ENCODE data around the gene HYKK. TPM values are rescaled to one million over a fixed set of nuclear protein-coding genes. Genes with fewer than 3 reads are reported as not detected.

The HYKK gene
- total RNA-seq, 3 donors from 2014 or later (not counting 1 experiment from before 2014, with no cell fraction given) = 0.32 TPM; not detected in 2

GRCh38 chr15:78561490-78561889 lies 54.1 kb downstream of the HYKK start:
- ATAC-seq = no peak

GRCh38 chr15:78563092-78563491 lies 55.7 kb downstream of the HYKK start:
- Mint-ChIP-seq H3K4me1 (peaks cover 22 to 23% of the 10 kb centered on the region in 2 donors), H3K27ac (no peak overlapping the region), H3K27me3 (ENCODE audit: low read depth in 2 of 2) (peaks cover 16 to 19% of the 10 kb centered on the region in 2 donors), H3K9me3 (no peaks in the 10 kb centered on the region), H3K4me3 (peak overlapping the region; percentile 21), H3K36me3 (no peaks in the 10 kb centered on the region)
- H3K4me3 ChIP-seq (ENCODE audit: low read length) = no peak overlapping the region
- peaks cover 5% of the 10 kb centered on the region for H3K27me3 ChIP-seq (ENCODE audit: control insufficient read depth, insufficient read depth, low read length)
- no peak for DNase-seq
- intact Hi-C loops (cut with micrococcal nuclease) = no loop called here
- no peak overlapping the region for H3K27ac ChIP-seq (ENCODE audit: low read length)
- no peaks in the 10 kb centered on the region for H3K9me3 ChIP-seq (ENCODE audit: control insufficient read depth, insufficient read depth, low read length)
- ATAC-seq = no peak
- no peaks in the 10 kb centered on the region for H3K36me3 ChIP-seq (ENCODE audit: control insufficient read depth, insufficient read depth, low read length)
- 94% methylated on average over 1 of the region's 2 CpGs for WGBS (ENCODE audit: insufficient coverage)
- H3K4me1 ChIP-seq (ENCODE audit: control insufficient read depth, insufficient read depth, low read length) = peaks cover 17% of the 10 kb centered on the region
- TF ChIP-seq CTCF (IDR thresholded peaks at IDR 0.05) = no peak

More at GRCh38 chr15:78561490-78561889, 54.1 kb downstream of the HYKK start:
- no peak for DNase-seq
- H3K27ac Mint-ChIP-seq = no peak overlapping the region
- Histone ChIP-seq H3K27ac (ENCODE audit: low read length) (no peak overlapping the region), H3K4me1 (ENCODE audit: control insufficient read depth, insufficient read depth, low read length) (peaks cover 17% of the 10 kb centered on the region), H3K27me3 (ENCODE audit: control insufficient read depth, insufficient read depth, low read length) (peaks cover 2% of the 10 kb centered on the region), H3K4me3 (ENCODE audit: low read length) (no peak overlapping the region), H3K9me3 (ENCODE audit: control insufficient read depth, insufficient read depth, low read length) (no peaks in the 10 kb centered on the region), H3K36me3 (ENCODE audit: control insufficient read depth, insufficient read depth, low read length) (no peaks in the 10 kb centered on the region)
- H3K27me3 Mint-ChIP-seq (ENCODE audit: low read depth in 2 of 2) = peaks cover 3 to 10% of the 10 kb centered on the region in 2 donors
- no peak overlapping the region for H3K4me3 Mint-ChIP-seq
- TF ChIP-seq CTCF (IDR thresholded peaks at IDR 0.05) = no peak
- peaks cover 17 to 19% of the 10 kb centered on the region in 2 donors for H3K4me1 Mint-ChIP-seq
- intact Hi-C loops (cut with micrococcal nuclease) = no loop called here
- H3K9me3 Mint-ChIP-seq = no peaks in the 10 kb centered on the region
- no peaks in the 10 kb centered on the region for H3K36me3 Mint-ChIP-seq
- 91% methylated on average over 5 of the region's 5 CpGs for WGBS (ENCODE audit: insufficient coverage)

GRCh38 chr15:78564743-78565096 lies 57.3 kb downstream of the HYKK start:
- Histone ChIP-seq H3K4me3 (ENCODE audit: low read length) (peak overlapping the region; percentile 69), H3K36me3 (ENCODE audit: control insufficient read depth, insufficient read depth, low read length) (no peaks in the 10 kb centered on the region), H3K27ac (ENCODE audit: low read length) (no peak overlapping the region), H3K4me1 (ENCODE audit: control insufficient read depth, insufficient read depth, low read length) (peaks cover 17% of the 10 kb centered on the region), H3K27me3 (ENCODE audit: control insufficient read depth, insufficient read depth, low read length) (peaks cover 5% of the 10 kb centered on the region), H3K9me3 (ENCODE audit: control insufficient read depth, insufficient read depth, low read length) (no peaks in the 10 kb centered on the region)
- WGBS (ENCODE audit: insufficient coverage) = 30% methylated on average over 11 of the region's 11 CpGs
- H3K4me3 Mint-ChIP-seq = peak overlapping the region; percentile 89
- no peak for DNase-seq
- H3K27me3 Mint-ChIP-seq (ENCODE audit: low read depth in 2 of 2) = peaks cover 16 to 19% of the 10 kb centered on the region in 2 donors
- intact Hi-C loops (cut with micrococcal nuclease) = no loop called here
- no peak for TF ChIP-seq CTCF (IDR thresholded peaks at IDR 0.05)
- no peaks in the 10 kb centered on the region for H3K36me3 Mint-ChIP-seq
- H3K4me1 Mint-ChIP-seq = peaks cover 22 to 23% of the 10 kb centered on the region in 2 donors
- no peaks in the 10 kb centered on the region for H3K9me3 Mint-ChIP-seq
- H3K27ac Mint-ChIP-seq = peak overlapping the region; percentile 14 to 86
- ATAC-seq = peak in 2 of 3 donors; percentile 21 to 39
